ENCODE measurements around the gene MGST3.
"Not testable (repeated sequence)": the region's sequence is repeated elsewhere in the genome, so short reads cannot be mapped to it uniquely, and the experiment has no call there.

Gene MGST3

GRCh38 chr1:165629848-165630628, 996 bp upstream of the MGST3 start:
- DNase-seq = peak; percentile 9

- DNase-seq = no peak
Measured at GRCh38 chr1:165631342-165632151, 513 bp downstream of the MGST3 start.

- DNase-seq = no peak
Measured at GRCh38 chr1:165632152-165632469, 1.1 kb downstream of the MGST3 start.

- no peak for DNase-seq
Measured at GRCh38 chr1:165632491-165632890, 1.5 kb downstream of the MGST3 start.

- DNase-seq = no peak
Measured at GRCh38 chr1:165633614-165634013, 2.6 kb downstream of the MGST3 start.

GRCh38 chr1:165634154-165634921, 3.3 kb downstream of the MGST3 start:
- no peak for DNase-seq

- no peak for DNase-seq
Measured at GRCh38 chr1:165635329-165635728, 4.3 kb downstream of the MGST3 start.

GRCh38 chr1:165635823-165636222, 4.8 kb downstream of the MGST3 start:
- no peak for DNase-seq

GRCh38 chr1:165637427-165637826, 6.4 kb downstream of the MGST3 start:
- DNase-seq = no peak

- DNase-seq = not testable (repeated sequence)
Measured at GRCh38 chr1:165638211-165638610, 7.2 kb downstream of the MGST3 start.

- no peak for DNase-seq
Measured at GRCh38 chr1:165639821-165640623, 9.0 kb downstream of the MGST3 start.

- DNase-seq = no peak
Measured at GRCh38 chr1:165641231-165641987, 10.4 kb downstream of the MGST3 start.

GRCh38 chr1:165644064-165644735, 13.2 kb downstream of the MGST3 start:
- DNase-seq = no peak

GRCh38 chr1:165645654-165646366, 14.8 kb downstream of the MGST3 start:
- no peak for DNase-seq

GRCh38 chr1:165647517-165647916, 16.5 kb downstream of the MGST3 start:
- no peak for DNase-seq

- no peak for DNase-seq
Measured at GRCh38 chr1:165647970-165648369, 16.9 kb downstream of the MGST3 start.

- no peak for DNase-seq
Measured at GRCh38 chr1:165648919-165649572, 18.0 kb downstream of the MGST3 start.

- no peak for DNase-seq
Measured at GRCh38 chr1:165650981-165651625, 20.1 kb downstream of the MGST3 start.

- not testable (repeated sequence) for DNase-seq
Measured at GRCh38 chr1:165658766-165659580, 27.9 kb downstream of the MGST3 start.

Measured in retina (tissue), 1 donor.